GM18951 (cell line): ENCODE measurements around the gene COPZ1.
A peak's percentile ranks its signal among the peaks of the same experiment; 100 is the strongest.

Source experiments
- POLR2A ChIP-seq: IDR thresholded peaks from 4 replicates; pipeline ENCODE4 v1.6.1; 2011; ENCODE audit warnings: mild to moderate bottlenecking; ENCODE audit not compliant: insufficient read length, insufficient read depth; ENCODE audit errors: extremely low read depth
- in situ Hi-C: fragments of 300-500 bp; cut with MboI; formaldehyde crosslinking; loops from one replicate; pipeline ENCODE4 v1.12.0; 2022; ENCODE audit warnings: low sequenced_read_pairs, mixed read lengths, inconsistent platforms; ENCODE audit not compliant: unreplicated experiment

COPZ1 gene

DNA sequence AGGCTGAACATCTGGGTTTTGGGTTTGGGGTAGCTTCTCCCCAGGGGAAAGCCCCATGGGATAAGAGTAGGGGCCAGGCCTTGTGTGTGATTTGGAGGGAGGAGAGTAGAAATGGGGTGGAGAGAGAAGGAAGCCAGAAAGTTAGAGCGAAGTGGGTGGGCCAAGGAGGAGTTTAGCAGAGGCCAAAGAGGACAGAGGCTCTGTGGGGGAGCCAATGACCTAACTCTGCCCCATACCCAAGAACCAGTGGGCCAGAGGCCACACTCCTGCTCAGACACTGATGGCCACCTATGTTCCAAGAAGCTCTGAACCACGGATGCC lies 50.3 kb downstream of the COPZ1 start:
- TF ChIP-seq POLR2A = no peak
- in situ Hi-C loops = no loop called here

DNA sequence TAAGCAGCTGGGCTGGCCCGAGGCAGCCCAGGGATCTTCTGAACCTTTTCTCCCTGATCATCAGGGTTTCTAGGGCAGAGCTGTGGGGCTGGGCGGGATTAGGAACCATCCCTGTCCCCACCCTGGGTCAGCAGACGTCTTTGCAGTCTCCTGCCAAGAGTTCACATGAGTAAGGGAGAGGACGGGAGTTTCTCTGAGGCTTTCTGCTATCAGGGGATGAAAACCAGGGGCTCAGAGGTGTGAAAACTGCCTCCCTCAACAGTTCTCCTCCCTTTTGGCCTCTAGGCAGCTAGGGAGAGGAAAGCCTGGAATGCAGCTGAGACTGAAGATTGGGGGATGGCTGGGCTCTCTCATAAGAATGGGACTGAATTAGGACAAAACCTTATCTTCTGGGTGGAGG lies 51.7 kb downstream of the COPZ1 start:
- no peak for TF ChIP-seq POLR2A
- in situ Hi-C loops = no loop called here

- no peak for TF ChIP-seq POLR2A
- in situ Hi-C loops = no loop called here
Observed at GRCh38 chr12:54377007-54377406, 52.1 kb downstream of the COPZ1 start.

- TF ChIP-seq POLR2A = no peak
Observed at GRCh38 chr12:54377797-54378515, 53.0 kb downstream of the COPZ1 start.

DNA sequence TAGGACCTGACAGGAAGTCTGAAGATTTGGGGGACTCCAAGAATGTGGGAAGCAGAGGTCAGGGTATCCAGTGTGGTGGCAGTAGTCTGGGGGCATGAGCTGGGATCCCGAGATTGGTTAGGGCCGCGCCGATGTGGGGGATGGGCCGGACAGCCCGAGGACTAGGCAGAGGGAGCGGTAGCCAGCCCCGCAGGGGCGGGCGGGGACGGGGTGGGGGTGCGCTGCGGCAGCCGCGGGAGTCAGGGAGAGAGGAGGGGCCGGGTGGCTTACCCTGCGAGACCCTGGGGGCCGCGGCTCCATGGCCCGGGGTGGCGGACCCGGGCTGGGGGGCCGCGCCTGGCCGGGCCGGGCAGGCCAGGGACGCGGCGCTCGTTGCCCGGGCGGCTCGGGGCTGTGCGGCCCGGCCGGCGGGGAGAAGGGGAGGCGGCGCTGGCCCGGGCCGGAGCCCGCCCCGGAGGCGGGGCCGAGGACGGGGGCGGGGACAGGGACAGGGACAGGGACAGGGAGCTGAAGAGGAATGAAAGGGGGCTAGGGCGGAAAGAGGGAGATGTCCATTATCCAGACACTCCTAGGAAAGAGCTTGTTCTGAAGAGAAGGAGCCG lies 54.0 kb downstream of the COPZ1 start:
- in situ Hi-C loops = no loop called here
- TF ChIP-seq POLR2A = no peak

More at GRCh38 chr12:54377797-54378515, 53.0 kb downstream of the COPZ1 start:
- in situ Hi-C loops = no loop called here

DNA sequence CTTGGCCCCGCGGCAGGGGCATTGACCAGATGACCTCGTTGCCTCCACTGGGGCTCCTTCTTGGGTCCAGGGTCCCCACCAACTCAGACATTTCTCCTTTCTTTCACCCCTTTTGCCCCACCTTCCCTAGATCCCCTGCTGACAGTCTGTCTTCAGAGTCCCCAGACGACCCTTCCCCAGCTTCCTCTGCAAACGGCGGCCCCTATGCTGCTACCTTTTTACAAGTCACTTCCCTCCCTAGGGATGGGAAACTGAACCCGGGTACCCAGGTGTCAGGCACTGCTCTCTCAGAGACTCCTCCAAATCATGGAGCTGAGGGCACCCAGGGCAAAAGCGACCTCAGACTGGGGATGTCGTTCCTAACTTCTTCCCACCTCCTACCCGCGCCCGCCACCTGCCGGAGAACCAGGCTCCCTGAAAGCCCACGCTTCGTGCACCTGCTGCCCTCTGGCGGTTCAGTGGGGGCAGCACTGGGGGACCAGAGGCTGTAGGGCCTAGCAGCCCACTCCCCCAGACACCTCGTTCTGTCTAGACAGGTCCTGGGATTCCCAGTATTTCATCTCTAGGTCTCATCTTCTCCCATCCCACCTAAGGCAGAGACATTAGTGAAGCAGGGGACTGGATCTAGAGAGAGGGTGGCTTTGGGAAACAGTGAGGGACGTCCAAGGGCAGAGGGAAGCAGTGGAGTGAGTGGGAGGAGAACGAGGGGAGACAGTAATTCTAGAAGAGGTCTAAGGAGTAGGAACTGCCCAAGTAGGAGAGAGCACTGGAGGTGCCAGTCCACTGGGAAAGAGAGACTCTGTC lies 54.7 kb downstream of the COPZ1 start:
- TF ChIP-seq POLR2A = no peak
- in situ Hi-C loops = no loop called here

GRCh38 chr12:54381136-54381535 lies 56.2 kb downstream of the COPZ1 start:
- in situ Hi-C loops = no loop called here

GRCh38 chr12:54383041-54383609 lies 58.2 kb downstream of the COPZ1 start:
- TF ChIP-seq POLR2A = no peak
- in situ Hi-C loops = no loop called here

More at GRCh38 chr12:54381136-54381535, 56.2 kb downstream of the COPZ1 start:
- no peak for TF ChIP-seq POLR2A

GRCh38 chr12:54384591-54385041 lies 59.7 kb downstream of the COPZ1 start, which contains the start of gene ZNF385A:
Gene ZNF385A (minus strand): TSS chr12:54384733. CDS start chr12:54384514, 219 bp downstream.
- in situ Hi-C loops = no loop called here
- no peak for TF ChIP-seq POLR2A

GRCh38 chr12:54385251-54385914 lies 60.5 kb downstream of the COPZ1 start:
- TF ChIP-seq POLR2A = peak; percentile 16
- in situ Hi-C loops = no loop called here

- in situ Hi-C loops = no loop called here
- TF ChIP-seq POLR2A = no peak
Observed at GRCh38 chr12:54386403-54387113, 61.6 kb downstream of the COPZ1 start.

- in situ Hi-C loops = no loop called here
- no peak for TF ChIP-seq POLR2A
Observed at GRCh38 chr12:54387114-54387467, 62.2 kb downstream of the COPZ1 start.
